Activated naive CD4-positive, alpha-beta T cell treated with anti-CD3 and anti-CD28 coated beads, Interleukin-2, amount 50 U/mL, for 24 hours (primary cell): Measurements from ENCODE around the gene EPN2.

ENCODE experiments used
- H3K27ac Mint-ChIP-seq: one replicate; pipeline ENCODE4 v1.8.0; 2021; ENCODE audit warnings: mild to moderate bottlenecking, mixed read lengths
- H3K27me3 Mint-ChIP-seq: one replicate; pipeline ENCODE4 v1.8.0; 2021; ENCODE audit warnings: mixed read lengths
- H3K36me3 Mint-ChIP-seq: one replicate; pipeline ENCODE4 v1.8.0; 2021; ENCODE audit warnings: mixed read lengths
- H3K4me1 Mint-ChIP-seq: one replicate; pipeline ENCODE4 v1.8.0; 2021; ENCODE audit warnings: mixed read lengths
- H3K4me3 Mint-ChIP-seq: one replicate; pipeline ENCODE4 v1.8.0; 2021; ENCODE audit warnings: mild to moderate bottlenecking, mixed read lengths
- H3K9me3 Mint-ChIP-seq: one replicate; pipeline ENCODE4 v1.8.0; 2021; ENCODE audit warnings: mixed read lengths

EPN2 gene

DNA sequence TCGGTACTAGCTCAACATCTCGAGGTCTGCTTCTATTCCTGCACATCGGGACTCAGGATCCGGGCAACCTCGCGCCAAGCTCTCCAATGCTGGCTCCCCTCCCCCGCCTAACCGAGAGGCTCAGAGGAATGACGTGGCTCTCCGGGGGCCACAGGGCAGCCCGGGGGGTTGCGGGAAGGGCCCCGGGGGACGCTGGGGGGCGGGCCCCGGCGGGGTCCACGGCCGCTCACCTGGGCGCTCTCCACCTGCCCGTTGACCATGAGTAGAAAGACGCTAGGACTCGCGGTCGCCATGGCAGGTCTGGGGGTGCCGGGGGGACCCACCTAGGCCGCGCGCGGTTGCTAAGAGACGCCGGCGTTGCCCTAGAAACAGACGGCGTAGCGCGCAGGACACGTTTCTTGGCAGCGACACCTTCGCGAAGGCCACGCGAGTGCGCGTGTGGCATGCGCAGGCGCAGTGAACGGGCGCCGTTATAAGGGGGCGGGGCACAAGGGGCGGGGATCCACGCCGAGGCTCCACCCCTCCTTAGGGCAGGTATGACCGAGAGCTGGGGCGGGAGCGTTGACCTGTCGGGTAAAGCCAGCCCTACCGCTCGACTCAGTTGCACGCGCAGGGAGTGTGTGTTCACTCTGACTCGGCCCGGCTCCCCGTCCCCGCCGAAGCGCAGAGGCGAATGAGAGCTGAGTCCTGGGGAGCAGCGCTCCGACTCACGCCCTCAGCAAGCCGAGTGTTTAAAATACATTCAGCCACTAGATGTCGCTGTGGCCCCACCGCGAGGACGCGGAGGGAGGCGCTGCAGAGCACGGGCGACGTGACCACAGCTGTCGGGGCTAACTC lies 125.3 kb downstream of the EPN2 start, which contains the start of gene B9D1:
B9D1 (minus strand) TSS at position 447 of the 837 bp plus-strand sequence; CDS start at position 293, 154 bp downstream.
- H3K9me3 Mint-ChIP-seq = no peaks in the 10 kb centered on the region
- H3K27ac Mint-ChIP-seq = peak within 1 kb of the TSS; percentile 87

DNA sequence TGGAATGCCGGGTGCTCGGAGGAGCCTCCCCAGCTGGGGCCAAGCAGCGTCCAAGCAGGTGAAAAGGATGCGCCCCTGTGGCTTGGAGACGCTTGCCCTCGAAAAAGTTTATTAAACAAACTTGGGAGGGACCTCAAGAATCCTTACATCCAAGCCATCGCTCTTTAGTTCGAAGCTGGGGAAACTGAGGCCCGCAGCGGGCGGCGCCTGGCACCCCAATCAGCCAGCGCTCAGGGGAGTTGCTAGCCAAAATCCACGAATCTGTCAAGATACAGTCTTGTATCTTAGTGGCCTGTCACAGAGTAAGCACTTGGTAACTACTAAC lies 125.9 kb downstream of the EPN2 start:
- Mint-ChIP-seq H3K9me3 (no peaks in the 10 kb centered on the region), H3K36me3 (no peaks in the 10 kb centered on the region), H3K4me3 (peak overlapping the region; percentile 89), H3K4me1 (peaks cover 8% of the 10 kb centered on the region), H3K27ac (no peak overlapping the region), H3K27me3 (peaks cover 4% of the 10 kb centered on the region)

More for the DNA sequence above, 125.3 kb downstream of the EPN2 start, which contains the start of gene B9D1:
- H3K27me3 Mint-ChIP-seq = peaks cover 4% of the 10 kb centered on the region
- H3K4me1 Mint-ChIP-seq = peaks cover 8% of the 10 kb centered on the region
- H3K4me3 Mint-ChIP-seq = peak within 1 kb of the TSS; percentile 89
- no peaks in the 10 kb centered on the region for H3K36me3 Mint-ChIP-seq

DNA sequence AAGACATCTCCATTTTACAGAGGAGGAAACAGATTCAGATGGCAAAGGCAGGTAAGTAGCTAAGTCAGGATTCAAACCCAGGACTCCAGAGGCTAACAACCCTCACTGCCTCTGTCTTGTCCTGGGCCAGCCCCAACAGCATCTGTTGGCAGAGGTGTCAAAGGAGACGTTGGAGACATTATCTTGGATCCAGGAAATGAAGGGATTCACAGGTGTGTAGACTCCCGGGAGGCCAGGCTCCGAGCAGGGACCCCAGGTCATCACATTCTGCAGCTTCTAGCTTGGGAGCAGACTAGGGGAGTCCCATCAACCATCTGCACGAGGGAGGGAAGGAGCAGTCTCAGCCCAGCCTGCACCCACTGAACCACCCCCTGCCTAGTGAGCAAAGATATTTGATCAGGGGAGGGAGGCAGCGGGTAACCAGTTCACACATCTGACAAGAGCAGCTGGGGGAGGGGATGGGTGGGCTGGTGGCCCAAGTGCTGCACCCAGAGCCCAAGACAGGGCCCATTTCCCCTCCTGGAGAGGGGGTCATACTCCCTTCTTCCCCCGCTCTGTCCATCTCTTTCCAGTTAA lies 126.4 kb downstream of the EPN2 start:
- H3K4me1 Mint-ChIP-seq = peaks cover 8% of the 10 kb centered on the region

DNA sequence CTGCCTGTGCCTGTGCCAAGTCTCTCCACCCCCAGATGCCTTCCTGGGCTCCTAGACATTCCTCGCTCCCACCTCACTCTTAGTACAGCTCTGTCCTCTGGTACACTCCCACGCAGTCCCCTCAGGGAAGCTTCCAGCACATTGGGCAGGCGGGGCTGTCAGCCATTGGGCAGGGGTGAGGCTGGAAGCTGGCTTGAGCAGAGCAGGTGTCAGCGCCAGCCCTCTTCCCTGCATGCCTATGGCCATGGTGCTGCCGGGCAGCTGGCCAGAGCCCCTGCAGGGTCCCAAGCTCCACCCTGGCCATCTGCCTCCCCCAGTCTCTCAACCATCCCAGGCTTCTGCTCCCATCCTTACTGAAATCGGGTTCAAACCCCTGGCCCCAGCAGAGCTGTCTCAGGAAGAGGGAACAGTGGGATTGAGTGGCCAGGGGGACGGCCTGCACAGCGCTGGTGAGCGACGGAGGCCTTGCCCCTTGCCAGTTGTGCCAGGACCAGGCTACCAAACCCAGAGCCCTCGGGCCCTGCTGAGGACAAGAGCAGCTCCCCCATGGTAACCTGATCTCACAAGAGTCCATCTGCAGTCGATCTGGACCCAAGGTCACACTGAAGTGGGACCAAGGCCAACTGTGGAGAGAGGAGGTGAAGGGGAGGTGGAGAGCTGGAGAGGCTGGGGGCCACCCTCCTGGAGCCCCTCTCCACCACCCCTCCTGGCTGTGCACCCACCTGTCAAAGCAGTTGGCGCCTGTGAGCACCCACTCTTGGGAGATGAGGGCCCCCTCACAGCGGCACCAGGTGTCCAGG lies 127.7 kb downstream of the EPN2 start:
- H3K27me3 Mint-ChIP-seq = peaks cover 2% of the 10 kb centered on the region
- H3K4me3 Mint-ChIP-seq = no peak overlapping the region
- no peaks in the 10 kb centered on the region for H3K36me3 Mint-ChIP-seq
- H3K4me1 Mint-ChIP-seq = peaks cover 20% of the 10 kb centered on the region
- no peak overlapping the region for H3K27ac Mint-ChIP-seq
- H3K9me3 Mint-ChIP-seq = no peaks in the 10 kb centered on the region

More for the DNA sequence above, 126.4 kb downstream of the EPN2 start:
- Mint-ChIP-seq H3K36me3 (no peaks in the 10 kb centered on the region), H3K4me3 (no peak overlapping the region), H3K9me3 (no peaks in the 10 kb centered on the region), H3K27me3 (peaks cover 4% of the 10 kb centered on the region), H3K27ac (no peak overlapping the region)

DNA sequence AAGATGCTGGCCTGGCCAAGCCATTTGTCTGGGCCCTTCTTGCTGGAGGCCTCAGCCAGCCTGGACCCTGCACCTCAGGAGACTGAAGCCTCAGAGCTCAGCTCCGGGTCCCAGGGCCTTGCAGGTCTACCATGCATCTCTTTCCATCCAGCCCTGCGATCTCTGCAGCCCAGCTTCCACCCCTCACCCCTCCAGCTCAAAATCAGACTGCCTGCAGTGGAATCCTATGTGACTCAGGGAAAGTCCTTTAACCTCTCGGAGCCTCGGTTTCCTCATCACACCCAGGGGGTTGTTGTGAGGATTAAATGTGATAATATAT lies 128.3 kb downstream of the EPN2 start:
- Mint-ChIP-seq H3K27ac (no peak overlapping the region), H3K4me1 (peaks cover 26% of the 10 kb centered on the region), H3K27me3 (peaks cover 2% of the 10 kb centered on the region), H3K4me3 (no peak overlapping the region), H3K9me3 (no peaks in the 10 kb centered on the region), H3K36me3 (no peaks in the 10 kb centered on the region)

DNA sequence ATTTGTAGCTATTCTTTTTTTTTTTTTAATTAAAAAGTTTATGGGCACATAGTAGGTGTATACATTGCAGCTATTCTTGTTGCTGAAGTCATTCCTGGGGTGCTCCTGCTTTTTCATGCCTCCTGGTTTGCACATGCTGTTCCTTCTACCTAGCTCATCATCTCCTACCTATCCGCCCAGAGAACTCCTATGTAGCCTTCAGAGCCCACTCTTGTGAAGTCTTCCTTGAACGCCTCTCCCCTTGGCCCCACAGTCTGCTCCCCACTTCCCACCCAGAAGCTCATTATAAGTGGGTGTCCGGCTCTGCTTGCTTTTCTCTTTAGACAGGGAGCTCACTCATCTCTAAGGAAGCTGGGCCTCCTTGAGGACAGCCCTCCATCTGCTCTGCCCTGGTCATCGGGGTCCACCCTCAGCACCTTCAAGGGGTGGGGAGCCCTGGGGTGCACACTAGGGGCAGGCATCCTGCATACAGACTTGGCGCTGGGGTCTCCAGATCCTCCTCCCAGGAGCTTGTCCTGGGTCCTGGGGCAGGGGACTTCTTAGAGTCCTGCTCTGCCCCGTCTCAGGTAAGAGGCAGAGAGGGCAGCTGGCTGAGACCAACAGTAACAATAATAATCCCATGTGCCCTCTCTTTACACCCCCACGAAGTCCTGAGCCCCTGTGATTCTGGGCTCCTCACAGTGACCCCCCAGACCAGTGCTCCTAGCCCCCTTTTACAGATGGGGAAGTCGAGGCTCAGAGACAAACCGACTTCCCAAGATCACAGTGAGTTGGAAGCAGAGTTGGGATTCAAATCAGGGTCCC lies 128.9 kb downstream of the EPN2 start:
- H3K9me3 Mint-ChIP-seq = no peaks in the 10 kb centered on the region
- H3K27me3 Mint-ChIP-seq = peaks cover 2% of the 10 kb centered on the region
- no peaks in the 10 kb centered on the region for H3K36me3 Mint-ChIP-seq
- H3K4me1 Mint-ChIP-seq = peaks cover 29% of the 10 kb centered on the region
- H3K27ac Mint-ChIP-seq = peak overlapping the region; percentile 30
- H3K4me3 Mint-ChIP-seq = no peak overlapping the region

DNA sequence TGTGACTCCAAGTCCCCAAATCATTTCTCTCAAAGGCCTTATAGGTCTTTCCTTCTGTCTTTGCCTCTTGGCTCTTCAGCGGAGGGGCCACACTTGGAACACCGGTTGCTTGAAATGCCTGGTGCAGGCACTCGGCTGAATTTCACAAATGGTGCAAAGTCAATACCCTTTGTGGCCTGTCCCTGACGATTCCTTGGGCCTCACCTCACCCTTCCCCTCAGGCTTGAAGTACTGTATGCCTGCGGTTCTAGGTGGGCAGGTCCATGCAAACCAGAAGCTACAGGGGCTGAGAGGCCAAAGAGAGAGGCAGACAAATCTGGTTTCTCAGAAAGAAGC lies 129.4 kb downstream of the EPN2 start:
- peaks cover 27% of the 10 kb centered on the region for H3K4me1 Mint-ChIP-seq

DNA sequence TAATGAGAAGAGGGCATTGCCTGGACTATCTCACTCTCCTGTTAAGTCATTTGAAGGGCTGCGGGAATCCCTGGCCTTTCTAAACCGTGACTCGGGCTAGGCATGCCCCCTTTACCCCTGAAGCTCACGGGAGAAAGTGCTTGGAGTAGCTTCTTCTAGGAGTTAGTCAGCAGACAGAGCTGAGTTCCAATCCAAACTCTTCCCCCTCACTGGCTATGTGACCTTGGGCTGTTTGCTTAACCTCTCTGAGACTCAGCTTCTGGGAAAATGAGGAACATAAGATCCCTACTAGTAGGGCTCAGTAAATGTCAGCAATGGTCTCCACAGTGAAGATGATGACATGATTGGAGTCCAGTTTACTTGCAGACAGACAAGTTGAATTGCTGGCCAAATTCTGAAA lies 131.1 kb downstream of the EPN2 start:
- Mint-ChIP-seq H3K9me3 (no peaks in the 10 kb centered on the region), H3K4me3 (no peak overlapping the region), H3K27me3 (peaks cover 2% of the 10 kb centered on the region), H3K4me1 (peaks cover 34% of the 10 kb centered on the region), H3K36me3 (no peaks in the 10 kb centered on the region), H3K27ac (no peak overlapping the region)

More for the DNA sequence above, 129.4 kb downstream of the EPN2 start:
- no peak overlapping the region for H3K4me3 Mint-ChIP-seq
- H3K27me3 Mint-ChIP-seq = peaks cover 2% of the 10 kb centered on the region
- H3K36me3 Mint-ChIP-seq = no peaks in the 10 kb centered on the region
- H3K27ac Mint-ChIP-seq = no peak overlapping the region
- no peaks in the 10 kb centered on the region for H3K9me3 Mint-ChIP-seq

DNA sequence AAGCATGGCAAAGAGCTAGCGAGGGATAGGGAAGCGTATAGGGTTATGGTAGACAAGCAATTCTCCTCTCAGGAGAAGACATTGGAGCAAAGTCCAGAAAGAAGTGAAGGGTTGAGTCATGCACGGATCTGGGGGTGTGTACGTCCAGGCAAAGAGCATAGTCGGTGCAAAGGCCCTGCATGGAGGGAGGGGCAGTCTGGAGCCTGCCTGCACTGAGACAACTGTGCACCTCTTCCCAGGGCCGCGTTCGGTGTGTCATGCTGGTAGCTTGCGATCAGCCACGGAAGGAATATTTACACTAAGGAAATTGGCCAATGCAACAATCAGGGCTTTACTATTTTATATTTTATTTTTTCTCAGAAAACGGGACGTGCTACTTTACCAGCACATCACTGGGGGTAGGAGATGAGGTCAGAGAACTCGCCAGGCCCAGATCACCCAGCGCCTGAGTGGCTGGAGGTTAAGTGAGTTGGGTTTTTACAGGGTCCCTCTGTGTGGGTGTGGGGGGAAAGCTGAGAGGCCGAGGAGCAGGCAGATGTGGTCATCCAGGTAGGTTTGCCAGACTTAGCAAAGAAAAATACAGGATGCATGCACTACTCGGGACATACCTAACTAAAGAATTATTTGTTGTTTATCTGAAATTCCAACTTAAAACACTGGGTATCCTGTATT lies 132.1 kb downstream of the EPN2 start:
- no peaks in the 10 kb centered on the region for H3K36me3 Mint-ChIP-seq

DNA sequence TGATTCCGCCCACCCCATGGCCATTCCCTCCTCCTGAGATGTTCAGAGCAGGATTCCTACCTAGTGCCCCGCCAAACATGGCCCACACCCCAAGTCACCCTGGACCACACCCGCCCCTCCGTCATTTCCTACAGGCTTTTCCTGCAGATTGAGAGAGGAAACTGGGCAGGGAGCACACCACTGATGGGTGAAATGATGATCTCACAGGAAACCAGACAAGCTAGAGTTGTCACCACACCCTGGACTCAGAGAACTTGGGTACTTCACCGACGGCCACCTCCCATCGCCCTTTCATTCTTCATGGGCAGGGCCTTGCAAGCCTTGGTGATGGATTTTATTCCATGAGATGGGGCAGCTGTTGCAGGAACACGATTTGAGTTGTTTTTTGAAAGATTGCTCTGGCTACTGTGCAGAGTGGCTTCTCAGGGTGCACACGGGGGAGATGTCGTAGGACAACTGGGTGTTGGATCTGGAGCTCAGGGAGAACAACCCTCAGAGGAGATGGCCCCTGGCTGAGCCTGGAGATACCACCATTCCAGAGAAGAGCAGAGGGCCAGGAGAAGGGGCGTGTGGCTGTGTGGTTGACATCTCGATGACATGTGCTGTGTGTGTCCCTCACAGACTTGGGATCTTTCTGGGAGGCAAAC lies 132.8 kb downstream of the EPN2 start:
- peaks cover 34% of the 10 kb centered on the region for H3K4me1 Mint-ChIP-seq
- H3K9me3 Mint-ChIP-seq = no peaks in the 10 kb centered on the region
- peak overlapping the region; percentile 56 for H3K4me3 Mint-ChIP-seq
- H3K36me3 Mint-ChIP-seq = no peaks in the 10 kb centered on the region
- no peak overlapping the region for H3K27ac Mint-ChIP-seq
- H3K27me3 Mint-ChIP-seq = peaks cover 2% of the 10 kb centered on the region

More for the DNA sequence above, 132.1 kb downstream of the EPN2 start:
- H3K27ac Mint-ChIP-seq = no peak overlapping the region
- H3K27me3 Mint-ChIP-seq = peaks cover 2% of the 10 kb centered on the region
- peaks cover 34% of the 10 kb centered on the region for H3K4me1 Mint-ChIP-seq
- no peak overlapping the region for H3K4me3 Mint-ChIP-seq
- no peaks in the 10 kb centered on the region for H3K9me3 Mint-ChIP-seq

DNA sequence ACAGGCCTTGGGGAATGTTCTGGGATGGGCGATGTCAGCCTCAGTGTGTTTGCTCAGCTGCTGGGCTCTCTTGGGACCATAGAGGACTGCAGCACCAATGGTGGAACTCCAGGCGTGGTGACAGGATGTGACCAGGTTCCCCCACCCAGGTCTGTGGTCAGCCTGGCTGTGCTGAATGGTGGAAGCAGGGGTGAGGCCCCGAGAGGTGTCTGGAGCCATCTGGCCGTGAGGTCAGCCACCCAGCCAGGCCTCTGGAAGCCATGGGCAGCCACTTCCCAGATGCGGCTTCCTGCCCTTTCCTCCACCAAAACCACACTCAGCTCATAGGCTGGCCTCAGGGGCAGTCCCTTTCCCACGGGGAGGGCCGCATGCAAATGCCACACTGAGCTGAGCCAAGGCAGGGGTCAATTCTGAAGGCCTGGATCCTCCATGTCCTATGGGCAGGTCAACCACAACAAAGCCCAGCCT lies 133.4 kb downstream of the EPN2 start:
- Mint-ChIP-seq H3K27ac (no peak overlapping the region), H3K4me1 (peaks cover 34% of the 10 kb centered on the region), H3K4me3 (peak overlapping the region; percentile 56), H3K9me3 (no peaks in the 10 kb centered on the region), H3K36me3 (no peaks in the 10 kb centered on the region), H3K27me3 (peaks cover 2% of the 10 kb centered on the region)

DNA sequence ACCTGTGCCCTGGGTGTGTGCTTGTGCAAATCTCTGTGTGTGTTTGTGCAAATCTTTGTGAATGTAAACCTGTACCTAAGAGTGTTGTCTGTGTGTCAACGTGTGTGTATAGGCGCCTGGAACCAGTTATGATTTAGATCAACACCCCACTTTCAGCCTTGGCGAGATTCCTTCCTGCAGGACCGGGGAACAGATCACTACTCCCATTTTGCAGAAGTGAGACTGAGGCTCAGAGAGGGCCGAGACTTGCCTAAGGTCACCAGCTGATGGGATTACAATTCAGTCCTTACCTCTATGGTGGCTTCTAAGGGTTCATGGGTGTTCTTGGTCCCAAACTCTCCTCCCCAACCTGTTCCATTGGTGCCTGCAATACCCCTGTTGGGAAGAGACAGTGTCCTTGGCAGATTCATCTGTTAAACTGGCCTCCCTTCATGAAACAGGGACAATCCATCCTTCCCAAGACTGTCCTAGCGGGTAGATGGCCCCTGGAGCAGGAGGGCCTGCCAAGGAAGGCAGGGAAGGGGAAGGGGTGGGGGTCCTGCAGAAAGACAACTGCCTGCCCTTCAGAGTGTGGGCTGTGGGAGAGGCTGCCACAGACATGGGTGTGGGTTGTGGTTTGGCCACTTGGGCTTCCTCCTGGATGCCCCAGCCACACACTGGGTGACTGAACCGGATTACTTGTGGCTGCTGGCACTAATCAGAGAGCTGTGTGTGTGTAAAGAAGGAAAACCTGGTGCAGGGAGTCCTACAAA lies 134.3 kb downstream of the EPN2 start:
- no peaks in the 10 kb centered on the region for H3K9me3 Mint-ChIP-seq
- H3K27me3 Mint-ChIP-seq = no peaks in the 10 kb centered on the region
- peak overlapping the region; percentile 33 for H3K4me3 Mint-ChIP-seq
- H3K36me3 Mint-ChIP-seq = no peaks in the 10 kb centered on the region
- peaks cover 38% of the 10 kb centered on the region for H3K4me1 Mint-ChIP-seq
- no peak overlapping the region for H3K27ac Mint-ChIP-seq

DNA sequence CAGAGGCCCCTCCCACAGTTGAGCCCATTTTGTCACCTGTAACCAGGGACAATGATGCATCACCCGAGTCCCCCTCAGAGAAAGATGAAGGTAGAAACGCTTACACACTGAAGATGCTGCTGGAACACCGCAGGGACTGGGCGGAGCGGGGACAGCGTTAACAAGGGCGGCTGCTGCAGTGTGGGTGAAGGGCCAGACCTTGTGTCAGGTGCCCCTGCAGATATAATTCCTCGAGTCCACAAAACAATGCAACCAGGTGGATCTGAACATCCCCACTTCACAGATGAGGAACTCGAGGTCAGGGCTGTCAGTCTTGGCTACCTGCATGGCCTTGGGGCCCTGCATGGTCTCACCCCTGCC lies 134.8 kb downstream of the EPN2 start:
- no peaks in the 10 kb centered on the region for H3K9me3 Mint-ChIP-seq

DNA sequence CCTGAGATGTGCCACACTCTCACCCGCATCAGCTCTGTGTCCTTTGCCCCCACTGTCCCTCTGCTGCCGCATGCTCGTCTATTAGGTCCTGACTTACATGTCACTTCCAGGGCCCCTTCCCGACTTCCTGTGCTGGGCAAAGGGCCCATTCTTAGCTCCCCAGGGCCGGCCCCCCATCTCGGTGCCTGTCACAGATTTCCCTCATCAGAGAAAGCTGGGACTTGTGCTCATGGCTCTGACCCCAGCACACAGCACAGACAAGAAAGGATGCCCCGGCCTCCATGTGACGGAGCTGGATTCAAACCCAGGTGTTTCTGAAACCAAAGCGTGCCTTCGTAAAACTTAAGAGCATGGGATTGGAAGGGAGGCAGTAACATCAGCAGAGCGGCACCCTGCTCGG lies 135.3 kb downstream of the EPN2 start:
- no peaks in the 10 kb centered on the region for H3K27me3 Mint-ChIP-seq
- no peak overlapping the region for H3K4me3 Mint-ChIP-seq
- no peaks in the 10 kb centered on the region for H3K9me3 Mint-ChIP-seq
- H3K4me1 Mint-ChIP-seq = peaks cover 47% of the 10 kb centered on the region
- H3K27ac Mint-ChIP-seq = no peak overlapping the region
- no peaks in the 10 kb centered on the region for H3K36me3 Mint-ChIP-seq

More for the DNA sequence above, 134.8 kb downstream of the EPN2 start:
- Mint-ChIP-seq H3K4me1 (peaks cover 42% of the 10 kb centered on the region), H3K27me3 (no peaks in the 10 kb centered on the region), H3K36me3 (no peaks in the 10 kb centered on the region), H3K27ac (no peak overlapping the region), H3K4me3 (no peak overlapping the region)
